ENCODE data around the gene EPHA4.
A peak's percentile ranks its signal among the peaks of the same experiment; 100 is the strongest.
"Not testable (repeated sequence)": the region's sequence is repeated elsewhere in the genome, so short reads cannot be mapped to it uniquely, and the experiment has no call there.

The EPHA4 gene

DNA sequence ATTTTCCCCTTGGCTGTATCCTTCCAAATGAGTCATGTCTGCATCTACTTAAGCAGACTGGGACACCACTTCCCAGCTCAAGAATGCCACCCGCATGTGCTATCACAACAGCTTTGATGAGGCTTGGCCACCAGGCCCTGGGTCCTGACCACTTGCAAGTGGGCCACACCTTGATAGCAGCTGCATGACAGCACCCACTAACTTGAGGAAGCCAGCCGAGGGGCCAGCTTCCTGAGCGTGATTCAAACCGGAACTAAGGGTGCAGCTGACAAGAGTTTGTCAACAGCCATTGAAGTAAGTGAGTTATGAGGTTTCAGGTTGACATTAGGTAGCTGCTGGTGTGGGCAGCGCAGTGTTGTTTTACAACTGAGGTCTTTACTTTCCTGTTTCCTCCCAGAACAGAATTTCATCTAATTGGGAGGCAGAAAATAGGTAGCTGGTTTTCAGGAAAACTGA is 54.4 kb downstream of the EPHA4 start:
- TF ChIP-seq, protein P1, sequence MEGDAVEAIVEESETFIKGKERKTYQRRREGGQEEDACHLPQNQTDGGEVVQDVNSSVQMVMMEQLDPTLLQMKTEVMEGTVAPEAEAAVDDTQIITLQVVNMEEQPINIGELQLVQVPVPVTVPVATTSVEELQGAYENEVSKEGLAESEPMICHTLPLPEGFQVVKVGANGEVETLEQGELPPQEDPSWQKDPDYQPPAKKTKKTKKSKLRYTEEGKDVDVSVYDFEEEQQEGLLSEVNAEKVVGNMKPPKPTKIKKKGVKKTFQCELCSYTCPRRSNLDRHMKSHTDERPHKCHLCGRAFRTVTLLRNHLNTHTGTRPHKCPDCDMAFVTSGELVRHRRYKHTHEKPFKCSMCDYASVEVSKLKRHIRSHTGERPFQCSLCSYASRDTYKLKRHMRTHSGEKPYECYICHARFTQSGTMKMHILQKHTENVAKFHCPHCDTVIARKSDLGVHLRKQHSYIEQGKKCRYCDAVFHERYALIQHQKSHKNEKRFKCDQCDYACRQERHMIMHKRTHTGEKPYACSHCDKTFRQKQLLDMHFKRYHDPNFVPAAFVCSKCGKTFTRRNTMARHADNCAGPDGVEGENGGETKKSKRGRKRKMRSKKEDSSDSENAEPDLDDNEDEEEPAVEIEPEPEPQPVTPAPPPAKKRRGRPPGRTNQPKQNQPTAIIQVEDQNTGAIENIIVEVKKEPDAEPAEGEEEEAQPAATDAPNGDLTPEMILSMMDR (IDR thresholded peaks at IDR 0.05; ENCODE audit: extremely low read depth, insufficient read depth, missing control alignments): no peak
- DNase-seq (ENCODE audit: low spot score): peak; percentile 19
- in situ Hi-C loops (cut with MboI; ENCODE audit: low pct_unique_long_range_greater_than_20kb, low sequenced_read_pairs, unreplicated experiment): no loop called here

DNA sequence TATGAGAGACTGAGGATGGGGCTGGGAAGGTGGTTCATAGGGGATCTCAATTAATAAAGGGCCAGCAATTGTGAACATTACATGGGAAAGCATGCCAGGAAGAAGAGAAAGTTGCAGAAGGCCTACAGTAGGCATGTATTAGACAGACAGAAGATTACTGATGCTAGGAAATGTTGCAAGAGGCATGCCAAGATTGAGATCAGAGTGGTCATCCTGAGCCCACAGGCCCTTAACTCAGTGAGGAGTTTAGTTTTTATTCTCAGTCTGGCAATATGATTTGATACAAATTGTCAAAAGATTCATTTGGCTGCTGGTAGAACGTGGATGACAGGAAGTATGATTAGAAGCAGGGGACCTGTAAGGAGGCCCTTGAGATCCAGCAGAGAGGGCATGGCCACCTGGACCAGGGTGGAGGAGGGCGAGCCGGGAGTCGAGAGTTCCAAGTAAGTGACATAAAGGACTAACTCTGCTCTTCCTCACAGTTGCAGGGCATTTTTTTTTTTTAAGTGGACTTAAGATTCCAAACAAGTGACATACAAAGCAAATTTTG is 54.9 kb downstream of the EPHA4 start:
- TF ChIP-seq, protein P1 (IDR thresholded peaks at IDR 0.05; ENCODE audit: extremely low read depth, insufficient read depth, missing control alignments): no peak
- in situ Hi-C loops (cut with MboI; ENCODE audit: low pct_unique_long_range_greater_than_20kb, low sequenced_read_pairs, unreplicated experiment): no loop called here
- no peak for DNase-seq (ENCODE audit: low spot score)

DNA sequence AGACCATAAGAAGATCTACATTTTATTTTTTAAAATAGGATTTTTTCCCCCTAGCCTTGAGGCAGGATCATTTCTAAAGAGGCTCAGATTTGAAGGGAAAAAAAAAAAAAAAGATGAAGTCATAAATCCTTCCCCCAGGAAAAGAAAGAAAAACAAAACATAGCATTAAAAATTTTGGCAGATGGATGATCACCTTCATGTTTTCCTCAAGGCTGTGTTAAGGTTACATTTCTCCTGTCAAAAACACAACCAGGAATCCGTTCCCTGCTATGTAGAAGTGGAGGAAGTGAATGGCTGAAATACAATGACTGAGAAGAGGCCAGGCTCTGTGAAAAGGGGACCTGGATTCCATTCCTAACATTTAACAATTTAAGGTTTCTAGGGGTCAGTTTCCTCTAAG is 56.2 kb downstream of the EPHA4 start:
- TF ChIP-seq, protein P1 (IDR thresholded peaks at IDR 0.05; ENCODE audit: extremely low read depth, insufficient read depth, missing control alignments): no peak

DNA sequence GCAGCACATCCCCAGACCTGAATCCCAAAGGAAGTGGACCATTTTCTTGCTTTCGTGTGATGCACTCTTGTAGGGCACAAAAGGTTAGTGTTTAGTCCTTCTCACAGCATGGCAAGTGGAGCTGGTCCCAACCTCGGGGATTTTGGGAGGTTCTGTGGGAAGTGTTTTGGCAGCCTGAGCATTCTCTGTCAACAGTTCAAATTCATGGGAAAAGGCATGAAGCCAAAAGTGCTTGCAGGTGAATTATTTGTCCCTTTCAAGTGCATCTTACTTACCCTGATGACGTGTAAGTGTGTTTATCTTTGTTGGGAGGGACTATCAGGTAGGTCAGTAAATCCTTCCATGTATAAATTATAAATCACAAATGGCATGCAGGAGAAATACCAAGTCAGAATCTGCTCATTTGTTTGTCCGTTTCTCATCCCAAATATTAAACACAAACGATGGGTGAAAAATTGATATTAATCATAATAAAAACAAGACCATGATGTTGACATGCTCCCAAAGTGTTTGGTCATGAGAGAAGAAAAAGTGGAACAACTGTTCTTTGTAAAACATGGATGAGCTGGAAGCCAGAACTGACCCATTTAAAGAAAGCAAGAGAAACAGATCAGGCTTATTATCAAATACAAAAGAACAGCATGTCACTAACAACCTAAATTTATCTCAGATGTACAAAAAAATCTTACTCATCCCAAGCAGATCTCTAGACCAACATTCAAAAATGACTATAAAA is 57.6 kb downstream of the EPHA4 start:
- TF ChIP-seq, protein P1 (IDR thresholded peaks at IDR 0.05; ENCODE audit: extremely low read depth, insufficient read depth, missing control alignments): no peak
- DNase-seq (ENCODE audit: low spot score): no peak
- in situ Hi-C loops (cut with MboI; ENCODE audit: low pct_unique_long_range_greater_than_20kb, low sequenced_read_pairs, unreplicated experiment): no loop called here

More for the DNA sequence above, 56.2 kb downstream of the EPHA4 start:
- in situ Hi-C loops (cut with MboI; ENCODE audit: low pct_unique_long_range_greater_than_20kb, low sequenced_read_pairs, unreplicated experiment): no loop called here
- DNase-seq (ENCODE audit: low spot score): no peak

DNA sequence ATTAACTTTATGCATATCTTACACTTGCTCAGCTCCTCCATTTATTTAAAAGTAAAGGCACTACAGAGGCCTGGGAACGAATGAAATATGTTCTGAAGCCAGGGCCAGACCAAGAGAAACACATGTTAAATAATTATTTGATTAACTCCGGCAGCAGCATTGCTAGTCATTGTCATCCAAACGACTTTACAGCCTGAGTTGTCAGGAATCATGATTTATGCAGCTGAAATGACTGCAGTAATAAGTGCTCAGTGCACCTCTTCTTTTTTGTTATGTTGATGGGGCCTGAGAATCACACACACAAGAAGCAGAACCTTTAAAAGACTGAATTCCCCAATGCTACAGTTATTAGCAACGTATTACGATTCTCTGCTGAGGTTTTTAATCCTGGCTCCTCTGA is 58.9 kb downstream of the EPHA4 start:
- DNase-seq (ENCODE audit: low spot score): no peak
- TF ChIP-seq, protein P1 (IDR thresholded peaks at IDR 0.05; ENCODE audit: extremely low read depth, insufficient read depth, missing control alignments): no peak
- in situ Hi-C loops (cut with MboI; ENCODE audit: low pct_unique_long_range_greater_than_20kb, low sequenced_read_pairs, unreplicated experiment): no loop called here

DNA sequence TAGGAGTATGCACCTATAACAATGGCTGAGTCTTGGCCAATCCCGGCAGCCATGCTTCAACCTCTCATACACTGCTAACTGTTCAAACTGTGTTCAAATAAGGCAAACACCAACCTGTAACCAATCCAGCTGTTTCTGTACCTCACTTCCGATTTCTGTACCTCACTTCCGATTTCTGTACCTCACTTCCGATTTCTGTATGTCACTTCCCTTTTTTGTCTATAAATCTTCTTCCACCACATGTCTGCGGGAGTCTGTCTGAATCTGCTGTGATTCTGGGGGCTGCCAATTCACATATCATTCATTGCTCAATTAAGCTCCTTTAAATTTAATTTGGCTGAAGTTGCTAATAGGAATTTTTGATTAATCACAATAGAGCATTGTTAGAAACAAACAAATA is 60.8 kb downstream of the EPHA4 start:
- DNase-seq (ENCODE audit: low spot score); in situ Hi-C loops (cut with MboI; ENCODE audit: low pct_unique_long_range_greater_than_20kb, low sequenced_read_pairs, unreplicated experiment): not testable (repeated sequence)

DNA sequence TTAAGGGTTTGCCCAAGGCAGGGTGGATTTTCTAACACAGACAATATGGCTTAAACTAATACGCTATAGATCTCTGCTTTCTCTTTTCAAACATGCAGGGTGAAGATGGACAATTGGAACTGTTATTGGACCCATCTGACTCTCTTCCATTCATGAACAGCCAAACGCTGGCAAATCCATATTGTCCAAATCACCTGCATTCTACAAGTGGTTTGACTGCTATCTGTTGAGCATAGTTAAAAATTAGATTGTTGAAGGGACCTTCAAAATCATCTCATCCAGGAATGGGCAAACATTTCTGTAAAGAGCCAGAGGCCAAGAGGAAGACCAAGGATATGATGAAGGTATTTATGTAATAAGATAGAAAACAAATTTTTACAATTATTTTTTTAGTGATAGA is 65.6 kb downstream of the EPHA4 start:
- in situ Hi-C loops (cut with MboI; ENCODE audit: low pct_unique_long_range_greater_than_20kb, low sequenced_read_pairs, unreplicated experiment): no loop called here
- no peak for DNase-seq (ENCODE audit: low spot score)
- TF ChIP-seq, protein P1 (IDR thresholded peaks at IDR 0.05; ENCODE audit: extremely low read depth, insufficient read depth, missing control alignments): no peak

All from GM13977 (cell line).